Stimulated activated CD8-positive, alpha-beta memory T cell treated with anti-CD3 and anti-CD28 coated beads, Interleukin-15, amount 100 ng/mL, for 1 hour (primary cell): ENCODE measurements around the gene SGSM2.

Experiments used
- DNase-seq: peaks from one replicate; pipeline ENCODE4 v3.0.0-alpha.2; 2020; ENCODE audit warnings: low read depth

The SGSM2 gene

GRCh38 chr17:2421315-2422147 is 84.2 kb downstream of the SGSM2 start:
- DNase-seq = no peak

- no peak for DNase-seq
These were observed 86.0 kb downstream of the SGSM2 start for GRCh38 chr17:2423271-2423670.

- no peak for DNase-seq
These were observed 89.9 kb downstream of the SGSM2 start for GRCh38 chr17:2427215-2427614.

- DNase-seq = no peak
These were observed 90.6 kb downstream of the SGSM2 start for GRCh38 chr17:2427910-2428309.
